GM12873 (cell line): ENCODE data around the gene NUDT8.

ENCODE experiments used
- CTCF ChIP-seq: IDR thresholded peaks from 2 replicates; pipeline ENCODE4 v1.5.1; 2012; ENCODE audit warnings: low read depth, mild to moderate bottlenecking, moderate library complexity, low read length, control low read depth; ENCODE audit not compliant: insufficient read depth; ENCODE audit errors: missing control alignments

Gene NUDT8

GRCh38 chr11:67596753-67597300 lies 32.9 kb downstream of the NUDT8 start:
- TF ChIP-seq CTCF = no peak

GRCh38 chr11:67594480-67594879 lies 35.3 kb downstream of the NUDT8 start:
- TF ChIP-seq CTCF = no peak

- no peak for TF ChIP-seq CTCF
Observed at GRCh38 chr11:67593565-67593905, 36.2 kb downstream of the NUDT8 start.

- no peak for TF ChIP-seq CTCF
Observed at GRCh38 chr11:67592880-67593564, 36.7 kb downstream of the NUDT8 start.

- no peak for TF ChIP-seq CTCF
Observed at GRCh38 chr11:67588136-67588503, 41.6 kb downstream of the NUDT8 start.

- TF ChIP-seq CTCF = no peak
Observed at GRCh38 chr11:67586568-67587250, 43.0 kb downstream of the NUDT8 start.

GRCh38 chr11:67585911-67586310 lies 43.8 kb downstream of the NUDT8 start:
- TF ChIP-seq CTCF = no peak
